OCI-LY7 (cell line): ENCODE results near the gene ICE1.

Source experiments
- EZH2phosphoT487 ChIP-seq: fragments of 200-600 bp; sonication (generic); IDR thresholded peaks from 2 replicates; pipeline ENCODE4 v1.6.1; 2018; ENCODE audit warnings: low read depth, borderline replicate concordance, mild to moderate bottlenecking, mixed run types, antibody characterized with exemption, low read length, moderate library complexity, mixed read lengths
- TF ChIP-seq, protein P1 (sequence below): fragments of 200-600 bp; sonication (generic); conservative IDR thresholded peaks from 2 replicates; pipeline ENCODE4 v1.5.1; 2014; ENCODE audit warnings: mild to moderate bottlenecking, antibody characterized with exemption, low read length, moderate library complexity, mixed read lengths

DNA sequence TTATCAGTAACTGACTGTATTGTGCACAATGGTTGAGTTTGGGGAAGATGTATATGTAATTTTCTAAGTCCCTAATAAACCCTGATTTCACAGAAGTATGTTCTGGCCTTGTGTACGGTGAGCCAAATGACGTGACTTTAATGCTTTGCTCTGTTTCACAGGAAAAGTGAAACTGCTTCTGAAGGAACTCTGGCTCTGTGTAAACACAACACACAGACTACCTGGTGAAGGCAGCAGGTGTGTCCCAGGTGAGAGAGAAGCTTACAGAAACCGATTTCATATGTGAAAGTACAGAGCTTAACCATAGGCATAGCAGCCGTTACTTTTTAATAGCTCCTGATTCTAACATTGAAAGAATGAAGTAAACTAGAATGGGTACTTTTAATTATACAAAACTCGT is 31.9 kb downstream of the ICE1 start:
- TF ChIP-seq, protein P1, sequence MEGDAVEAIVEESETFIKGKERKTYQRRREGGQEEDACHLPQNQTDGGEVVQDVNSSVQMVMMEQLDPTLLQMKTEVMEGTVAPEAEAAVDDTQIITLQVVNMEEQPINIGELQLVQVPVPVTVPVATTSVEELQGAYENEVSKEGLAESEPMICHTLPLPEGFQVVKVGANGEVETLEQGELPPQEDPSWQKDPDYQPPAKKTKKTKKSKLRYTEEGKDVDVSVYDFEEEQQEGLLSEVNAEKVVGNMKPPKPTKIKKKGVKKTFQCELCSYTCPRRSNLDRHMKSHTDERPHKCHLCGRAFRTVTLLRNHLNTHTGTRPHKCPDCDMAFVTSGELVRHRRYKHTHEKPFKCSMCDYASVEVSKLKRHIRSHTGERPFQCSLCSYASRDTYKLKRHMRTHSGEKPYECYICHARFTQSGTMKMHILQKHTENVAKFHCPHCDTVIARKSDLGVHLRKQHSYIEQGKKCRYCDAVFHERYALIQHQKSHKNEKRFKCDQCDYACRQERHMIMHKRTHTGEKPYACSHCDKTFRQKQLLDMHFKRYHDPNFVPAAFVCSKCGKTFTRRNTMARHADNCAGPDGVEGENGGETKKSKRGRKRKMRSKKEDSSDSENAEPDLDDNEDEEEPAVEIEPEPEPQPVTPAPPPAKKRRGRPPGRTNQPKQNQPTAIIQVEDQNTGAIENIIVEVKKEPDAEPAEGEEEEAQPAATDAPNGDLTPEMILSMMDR = no peak
- no peak for TF ChIP-seq EZH2phosphoT487
